Adipocyte (in vitro differentiated cells): ENCODE measurements around the gene ZNF132.

ENCODE experiments used
- DNase-seq: peaks from one replicate; pipeline ENCODE4 v3.0.0-alpha.2; 2015; ENCODE audit warnings: low read depth
- H3K27me3 ChIP-seq: replicated peaks from 2 replicates; pipeline ENCODE4 v1.7.0; 2013; ENCODE audit warnings: mild to moderate bottlenecking, low read length, moderate library complexity; ENCODE audit not compliant: control insufficient read depth, insufficient read depth
- H3K36me3 ChIP-seq: 2 replicates; pipeline ENCODE4 v1.7.0; 2013; ENCODE audit warnings: low read length, mild to moderate bottlenecking, moderate library complexity; ENCODE audit not compliant: control insufficient read depth, insufficient read depth, severe bottlenecking
- H3K4me1 ChIP-seq: 2 replicates; pipeline ENCODE4 v1.7.0; 2013; ENCODE audit warnings: mild to moderate bottlenecking, low read length, moderate library complexity; ENCODE audit not compliant: control insufficient read depth, insufficient read depth
- H3K4me3 ChIP-seq: 2 replicates; pipeline ENCODE4 v1.7.0; 2013; ENCODE audit warnings: mild to moderate bottlenecking, low read length, moderate library complexity
- H3K9ac ChIP-seq: 2 replicates; pipeline ENCODE4 v1.7.0; 2013; ENCODE audit warnings: mild to moderate bottlenecking, low read length, moderate library complexity
- H3K9me3 ChIP-seq: 2 replicates; pipeline ENCODE4 v1.7.0; 2013; ENCODE audit warnings: mild to moderate bottlenecking, low read length, moderate library complexity; ENCODE audit not compliant: control insufficient read depth

Gene ZNF132

DNA sequence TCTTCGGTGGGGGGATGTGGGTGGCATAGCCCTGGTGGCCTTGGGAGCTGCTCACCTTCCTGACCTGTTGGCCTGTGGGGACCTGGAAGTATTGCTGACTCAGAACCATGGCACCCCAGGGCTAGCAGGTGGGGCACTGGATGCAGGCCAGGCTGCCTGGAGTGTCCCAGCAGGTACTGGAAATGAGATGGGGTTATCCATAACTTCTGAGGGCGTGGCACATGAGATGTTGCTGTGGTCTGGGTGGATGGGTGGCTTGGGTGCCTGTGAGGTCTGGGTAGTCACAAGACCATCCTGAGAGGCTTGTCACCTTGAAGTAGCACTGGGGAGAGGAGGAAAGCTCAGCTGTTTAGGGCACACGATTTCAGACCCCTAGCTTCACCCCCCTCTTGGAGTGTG lies 45.1 kb downstream of the ZNF132 start:
- Histone ChIP-seq H3K4me1 (peaks cover 5% of the 10 kb centered on the region), H3K9me3 (no peaks in the 10 kb centered on the region), H3K36me3 (peaks cover 50% of the 10 kb centered on the region), H3K9ac (no peak overlapping the region), H3K27me3 (no peaks in the 10 kb centered on the region), H3K4me3 (no peak overlapping the region)
- DNase-seq: no peak

GRCh38 chr19:58393725-58394033 lies 46.3 kb downstream of the ZNF132 start:
- H3K4me1 ChIP-seq: peaks cover 10% of the 10 kb centered on the region
- DNase-seq: no peak
- peaks cover 58% of the 10 kb centered on the region for H3K36me3 ChIP-seq
- H3K9ac ChIP-seq: no peak overlapping the region
- H3K4me3 ChIP-seq: no peak overlapping the region
- no peaks in the 10 kb centered on the region for H3K27me3 ChIP-seq
- no peaks in the 10 kb centered on the region for H3K9me3 ChIP-seq

GRCh38 chr19:58392945-58393724 lies 46.8 kb downstream of the ZNF132 start:
- no peaks in the 10 kb centered on the region for H3K27me3 ChIP-seq
- H3K36me3 ChIP-seq: peaks cover 63% of the 10 kb centered on the region
- H3K9me3 ChIP-seq: no peaks in the 10 kb centered on the region
- H3K9ac ChIP-seq: no peak overlapping the region
- DNase-seq: no peak
- H3K4me1 ChIP-seq: peaks cover 15% of the 10 kb centered on the region
- no peak overlapping the region for H3K4me3 ChIP-seq

DNA sequence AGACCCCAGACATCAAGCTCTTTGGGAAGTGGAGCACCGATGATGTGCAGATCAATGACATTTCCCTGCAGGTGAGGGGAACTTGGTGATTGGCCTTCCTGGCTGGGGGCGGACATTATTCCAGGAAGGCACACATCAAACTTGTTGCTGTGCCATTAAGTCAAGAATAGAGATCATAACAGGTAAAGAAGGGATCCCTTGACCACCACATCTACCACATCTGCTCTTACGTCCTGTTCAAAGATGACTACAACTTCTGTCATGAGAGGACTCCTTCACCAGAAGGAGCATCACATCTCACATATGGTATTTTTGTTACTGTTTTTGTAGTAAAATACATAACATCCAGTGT lies 51.8 kb downstream of the ZNF132 start:
- H3K36me3 ChIP-seq: peaks cover 42% of the 10 kb centered on the region
- peaks cover 34% of the 10 kb centered on the region for H3K4me1 ChIP-seq

GRCh38 chr19:58387338-58388174 lies 52.4 kb downstream of the ZNF132 start:
- H3K4me3 ChIP-seq: peak overlapping the region; percentile 94
- H3K36me3 ChIP-seq: peaks cover 36% of the 10 kb centered on the region
- peak; percentile 40 for DNase-seq
- H3K9ac ChIP-seq: peak overlapping the region; percentile 100
- no peaks in the 10 kb centered on the region for H3K9me3 ChIP-seq
- peaks cover 34% of the 10 kb centered on the region for H3K4me1 ChIP-seq
- no peaks in the 10 kb centered on the region for H3K27me3 ChIP-seq

More for the DNA sequence above, 51.8 kb downstream of the ZNF132 start:
- Histone ChIP-seq H3K4me3 (peak overlapping the region; percentile 94), H3K9ac (peak overlapping the region; percentile 100), H3K27me3 (no peaks in the 10 kb centered on the region), H3K9me3 (no peaks in the 10 kb centered on the region)
- DNase-seq: no peak

DNA sequence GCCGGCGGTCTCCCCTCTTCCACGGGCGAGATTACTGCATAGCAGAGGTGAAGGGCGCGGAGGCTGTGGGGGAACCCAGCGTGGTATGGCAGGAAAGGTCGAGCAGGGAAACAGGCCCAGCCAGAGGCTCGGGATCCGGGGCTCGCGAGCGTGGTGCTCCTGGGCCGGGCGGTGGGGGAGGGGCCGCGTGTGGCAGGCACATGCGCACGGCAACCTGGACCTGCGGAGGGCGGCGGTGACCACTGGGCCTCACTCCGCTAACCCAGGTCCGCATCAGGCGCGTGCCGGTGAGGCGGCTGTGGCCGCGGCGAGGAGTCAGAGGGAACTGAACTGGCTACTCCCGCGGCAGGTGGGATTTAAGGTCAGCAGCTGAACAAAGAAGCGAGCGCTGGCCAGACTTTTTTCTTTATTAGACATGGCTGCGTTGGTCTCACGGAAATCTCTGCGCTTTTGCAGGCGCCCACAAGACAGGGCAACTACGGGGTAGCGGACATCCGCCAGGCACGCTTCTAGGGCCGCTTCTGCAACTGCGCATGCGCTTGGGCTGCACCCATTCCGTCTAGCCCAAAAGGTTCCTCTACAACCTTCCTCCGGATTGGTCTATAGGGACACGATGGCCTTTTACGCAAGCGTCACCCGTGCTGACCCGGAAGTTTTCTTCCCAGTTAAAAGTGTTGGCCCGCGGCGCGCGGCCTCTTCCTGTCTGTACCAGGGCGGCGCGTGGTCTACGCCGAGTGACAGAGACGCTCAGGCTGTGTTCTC lies 53.2 kb downstream of the ZNF132 start, which contains the start of gene RPS5:
TSS of gene RPS5 (plus strand) at position 694 of the 762 bp plus-strand sequence. CDS start 869 bp downstream, outside the sequence.
- peak; percentile 99 for DNase-seq
- H3K9ac ChIP-seq: peak within 1 kb of the TSS; percentile 100

GRCh38 chr19:58385891-58386575 lies 53.9 kb downstream of the ZNF132 start:
- Histone ChIP-seq H3K9me3 (no peaks in the 10 kb centered on the region), H3K27me3 (no peaks in the 10 kb centered on the region), H3K36me3 (peaks cover 23% of the 10 kb centered on the region), H3K4me3 (peak overlapping the region; percentile 94), H3K9ac (peak overlapping the region; percentile 100), H3K4me1 (peaks cover 40% of the 10 kb centered on the region)
- DNase-seq: no peak

More for the DNA sequence above, 53.2 kb downstream of the ZNF132 start, which contains the start of gene RPS5:
- peak within 1 kb of the TSS; percentile 94 for H3K4me3 ChIP-seq
- H3K9me3 ChIP-seq: no peaks in the 10 kb centered on the region
- peaks cover 39% of the 10 kb centered on the region for H3K4me1 ChIP-seq
- peaks cover 29% of the 10 kb centered on the region for H3K36me3 ChIP-seq
- no peaks in the 10 kb centered on the region for H3K27me3 ChIP-seq

GRCh38 chr19:58385313-58385890 lies 54.6 kb downstream of the ZNF132 start:
- peaks cover 16% of the 10 kb centered on the region for H3K36me3 ChIP-seq
- no peaks in the 10 kb centered on the region for H3K27me3 ChIP-seq
- H3K9ac ChIP-seq: peak overlapping the region; percentile 100
- H3K4me1 ChIP-seq: peaks cover 35% of the 10 kb centered on the region
- no peaks in the 10 kb centered on the region for H3K9me3 ChIP-seq
- DNase-seq: no peak
- H3K4me3 ChIP-seq: peak overlapping the region; percentile 94

GRCh38 chr19:58382997-58383603 lies 56.9 kb downstream of the ZNF132 start:
- Histone ChIP-seq H3K9ac (no peak overlapping the region), H3K9me3 (no peaks in the 10 kb centered on the region), H3K4me1 (peaks cover 36% of the 10 kb centered on the region), H3K36me3 (peaks cover under 1% of the 10 kb centered on the region), H3K27me3 (no peaks in the 10 kb centered on the region), H3K4me3 (no peak overlapping the region)
- no peak for DNase-seq
